Loucy (cell line): ENCODE data around the gene CASP9.
"Not testable (repeated sequence)": the region's sequence is repeated elsewhere in the genome, so short reads cannot be mapped to it uniquely, and the experiment has no call there.

ENCODE experiments used
- H2AFZ ChIP-seq: fragments of 200-600 bp; sonication (generic); 2 replicates; pipeline ENCODE4 v1.6.0; 2016; ENCODE audit warnings: antibody characterized with exemption, mild to moderate bottlenecking, low read length, moderate library complexity
- H3F3A ChIP-seq: fragments of 200-600 bp; 2 replicates; pipeline ENCODE4 v1.6.0; 2016; ENCODE audit warnings: antibody characterized with exemption, low read depth, mild to moderate bottlenecking
- H3K27me3 ChIP-seq: fragments of 200-600 bp; sonication (generic); 2 replicates; pipeline ENCODE4 v1.6.1; 2014; ENCODE audit warnings: low read length, mild to moderate bottlenecking; ENCODE audit not compliant: insufficient read depth, poor library complexity, severe bottlenecking
- H3K36me3 ChIP-seq: fragments of 200-600 bp; sonication (generic); 2 replicates; pipeline ENCODE4 v1.6.1; 2016; ENCODE audit warnings: low read length; ENCODE audit not compliant: insufficient read depth
- H3K4me1 ChIP-seq: fragments of 200-600 bp; sonication (generic); 2 replicates; pipeline ENCODE4 v1.5.1; 2014; ENCODE audit warnings: low read length, mild to moderate bottlenecking; ENCODE audit not compliant: insufficient read depth, poor library complexity, severe bottlenecking
- H3K4me2 ChIP-seq: fragments of 200-600 bp; sonication (generic); 2 replicates; pipeline ENCODE4 v1.6.0; 2014; ENCODE audit warnings: antibody characterized with exemption, low read length, low read depth, mild to moderate bottlenecking; ENCODE audit not compliant: poor library complexity, severe bottlenecking
- H3K4me3 ChIP-seq: fragments of 200-600 bp; sonication (generic); 2 replicates; pipeline ENCODE4 v1.5.1; 2014; ENCODE audit warnings: low read length, mild to moderate bottlenecking, mixed read lengths; ENCODE audit not compliant: poor library complexity, severe bottlenecking
- H3K79me2 ChIP-seq: fragments of 200-600 bp; sonication (generic); 2 replicates; pipeline ENCODE4 v1.6.1; 2014; ENCODE audit warnings: low read length; ENCODE audit not compliant: insufficient read depth
- H3K9ac ChIP-seq: fragments of 200-600 bp; sonication (generic); 2 replicates; pipeline ENCODE4 v1.6.0; 2014; ENCODE audit warnings: mild to moderate bottlenecking, low read depth, low read length, moderate library complexity; ENCODE audit not compliant: poor library complexity, severe bottlenecking
- H3K9me2 ChIP-seq: fragments of 200-600 bp; sonication (generic); replicated peaks from 2 replicates; pipeline ENCODE4 v1.6.1; 2016; ENCODE audit warnings: low read depth, low read length, mixed read lengths
- H3K9me3 ChIP-seq: fragments of 200-600 bp; sonication (generic); 2 replicates; pipeline ENCODE4 v1.6.1; 2014; ENCODE audit warnings: mild to moderate bottlenecking, antibody characterized with exemption, low read length, low read depth; ENCODE audit not compliant: insufficient read depth
- H4K20me1 ChIP-seq: fragments of 200-600 bp; sonication (generic); 2 replicates; pipeline ENCODE4 v1.6.0; 2014; ENCODE audit warnings: antibody characterized with exemption, low read length, mild to moderate bottlenecking; ENCODE audit not compliant: insufficient read depth, poor library complexity, severe bottlenecking
- CTCF ChIP-seq: fragments of 200-600 bp; sonication (generic); conservative IDR thresholded peaks from 2 replicates; pipeline ENCODE4 v1.5.1; 2014; ENCODE audit warnings: mild to moderate bottlenecking, antibody characterized with exemption, low read length
- EZH2phosphoT487 ChIP-seq: fragments of 200-600 bp; IDR thresholded peaks from 2 replicates; pipeline ENCODE4 v1.6.1; 2018; ENCODE audit warnings: antibody characterized with exemption, mild to moderate bottlenecking, moderate library complexity, borderline replicate concordance

CASP9 gene

GRCh38 chr1:15475752-15476314 lies 48.2 kb downstream of the CASP9 start, which contains the start of gene CELA2B:
CELA2B (plus strand) TSS chr1:15476104; CDS start chr1:15476126, 22 bp downstream.
- H3K9me3 ChIP-seq: no peaks in the 10 kb centered on the region
- no peak within 1 kb of the TSS; the same call in 1 of the 2 replicates for H2AFZ ChIP-seq
- H3K27me3 ChIP-seq: no peaks in the 10 kb centered on the region
- peaks cover 18% of the 10 kb centered on the region for H3K4me1 ChIP-seq
- no peaks in the 10 kb centered on the region for H3K36me3 ChIP-seq
- TF ChIP-seq EZH2phosphoT487: no peak
- TF ChIP-seq CTCF: no peak
- H3K4me3 ChIP-seq: no peak within 1 kb of the TSS
- H3K9me2 ChIP-seq: no peaks in the 10 kb centered on the region
- no peaks in the 10 kb centered on the region for H3K79me2 ChIP-seq
- no peaks in the 10 kb centered on the region for H4K20me1 ChIP-seq
- H3K9ac ChIP-seq: no peak within 1 kb of the TSS
- no peaks in the 10 kb centered on the region for H3F3A ChIP-seq
- no peak within 1 kb of the TSS for H3K4me2 ChIP-seq

DNA sequence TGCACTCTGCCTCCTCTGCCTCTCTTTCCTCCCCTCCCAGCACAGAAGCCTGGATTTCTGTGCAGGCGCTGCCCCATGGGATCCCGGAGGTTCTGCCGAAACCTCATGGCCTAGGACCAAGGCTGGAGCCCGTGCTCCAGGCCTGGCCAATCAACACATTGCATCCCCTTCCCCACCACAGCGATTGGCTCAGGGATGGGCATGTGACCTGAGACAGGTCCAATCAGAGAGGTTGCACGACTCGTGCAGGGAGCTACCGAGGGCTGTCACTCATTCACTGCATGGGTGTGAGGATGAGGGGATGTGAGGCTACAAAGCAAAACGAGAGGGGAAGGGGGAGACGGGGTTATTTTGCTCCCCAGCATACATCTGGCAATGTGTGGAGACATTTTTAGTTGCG lies 51.4 kb downstream of the CASP9 start:
- TF ChIP-seq EZH2phosphoT487: no peak
- no peak for TF ChIP-seq CTCF
- peak overlapping the region; percentile 69 for H3K4me2 ChIP-seq
- 0 out of 2 replicates have a peak overlapping the region, but pooled peaks have one; percentile 37 for H2AFZ ChIP-seq
- H3K9ac ChIP-seq: peak overlapping the region; percentile 1
- no peaks in the 10 kb centered on the region for H3K9me3 ChIP-seq
- no peak overlapping the region for H3K4me3 ChIP-seq
- no peaks in the 10 kb centered on the region for H3K9me2 ChIP-seq
- H3K4me1 ChIP-seq: peaks cover 19% of the 10 kb centered on the region
- H3K36me3 ChIP-seq: no peaks in the 10 kb centered on the region
- no peaks in the 10 kb centered on the region for H3K27me3 ChIP-seq
- H3K79me2 ChIP-seq: no peaks in the 10 kb centered on the region
- H3F3A ChIP-seq: no peaks in the 10 kb centered on the region
- H4K20me1 ChIP-seq: no peaks in the 10 kb centered on the region

- not testable (repeated sequence) for H2AFZ ChIP-seq
These were observed 52.3 kb downstream of the CASP9 start for GRCh38 chr1:15471723-15472122.

DNA sequence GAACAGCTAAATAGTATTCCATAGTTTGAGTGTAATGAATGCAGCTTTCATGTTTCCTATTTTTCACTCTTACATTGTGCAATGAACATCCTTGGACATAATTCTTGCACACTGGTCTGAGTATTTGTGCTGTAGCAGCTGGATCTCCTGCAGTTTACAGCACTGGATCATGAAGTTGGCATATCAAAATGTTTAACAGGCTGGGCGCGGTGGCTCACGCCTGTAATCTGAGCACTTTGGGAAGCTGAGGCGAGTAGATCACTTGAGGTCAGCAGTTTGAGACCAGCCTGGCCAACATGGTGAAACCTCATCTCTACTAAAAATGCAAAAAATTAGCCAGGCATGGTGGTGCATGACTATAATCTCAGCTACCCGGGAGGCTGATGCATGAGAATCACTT lies 52.9 kb downstream of the CASP9 start:
- not testable (repeated sequence) for H3F3A ChIP-seq, H3K9me3 ChIP-seq, H3K4me3 ChIP-seq, H2AFZ ChIP-seq, H3K27me3 ChIP-seq, H3K9ac ChIP-seq, H3K9me2 ChIP-seq, H3K36me3 ChIP-seq, H3K79me2 ChIP-seq, H4K20me1 ChIP-seq
- peaks cover 19% of the 10 kb centered on the region for H3K4me1 ChIP-seq
- H3K4me2 ChIP-seq: peak overlapping the region; percentile 69

More at GRCh38 chr1:15471723-15472122, 52.3 kb downstream of the CASP9 start:
- H3K9me3 ChIP-seq, H4K20me1 ChIP-seq, H3K36me3 ChIP-seq, H3K79me2 ChIP-seq, H3K27me3 ChIP-seq, H3K9me2 ChIP-seq, H3F3A ChIP-seq: not testable (repeated sequence)
- peaks cover 19% of the 10 kb centered on the region for H3K4me1 ChIP-seq
- H3K4me2 ChIP-seq: peak overlapping the region; percentile 69
- H3K9ac ChIP-seq: peak overlapping the region; percentile 1
- peak overlapping the region; percentile 37 for H3K4me3 ChIP-seq

DNA sequence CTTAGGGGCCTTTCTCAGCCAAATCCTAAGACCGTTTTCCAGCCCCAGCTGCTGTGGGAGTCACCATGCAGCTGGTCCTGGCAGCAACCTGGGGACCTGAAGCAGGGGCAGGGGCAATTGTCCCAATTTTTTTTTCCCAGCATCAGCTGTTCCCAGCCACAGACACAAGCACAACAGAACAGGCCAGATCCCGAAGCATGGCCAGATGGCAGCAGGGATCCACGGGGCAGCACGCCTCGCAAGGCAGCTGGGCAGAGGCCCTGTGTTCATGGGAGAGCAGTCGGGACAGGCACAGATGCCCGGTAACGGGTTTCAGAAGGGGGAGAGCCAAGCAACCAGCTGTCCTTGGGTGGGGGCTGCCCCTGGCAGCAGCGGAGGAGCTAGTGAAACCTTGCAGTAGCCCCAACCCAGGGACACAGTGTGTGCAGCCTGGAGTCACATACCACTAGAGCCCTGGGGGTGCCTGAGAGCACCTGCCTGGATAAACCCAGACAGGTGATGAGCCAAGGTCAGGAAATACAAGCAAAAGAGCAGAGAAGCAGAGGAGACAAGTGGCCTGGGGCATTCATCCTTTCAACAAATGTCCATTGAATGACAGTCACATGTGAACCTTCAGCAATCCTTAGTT lies 54.1 kb downstream of the CASP9 start:
- H2AFZ ChIP-seq, H3K9me2 ChIP-seq, H3K36me3 ChIP-seq, H3K9ac ChIP-seq, H3F3A ChIP-seq, H3K9me3 ChIP-seq, H3K4me2 ChIP-seq, H3K4me3 ChIP-seq, H3K79me2 ChIP-seq, H3K27me3 ChIP-seq, H4K20me1 ChIP-seq: not testable (repeated sequence)
- peaks cover 19% of the 10 kb centered on the region for H3K4me1 ChIP-seq
